Activated gamma-delta T cell treated with anti-CD3 and anti-CD28 coated beads, Interleukin-2, amount 50 U/mL, for 16 hours (primary cell): Measurements from ENCODE around the gene EML4.

Experiments
- DNase-seq: peaks from one replicate; pipeline ENCODE4 v3.0.0-alpha.2; 2020; ENCODE audit warnings: low read depth

EML4 gene

DNA sequence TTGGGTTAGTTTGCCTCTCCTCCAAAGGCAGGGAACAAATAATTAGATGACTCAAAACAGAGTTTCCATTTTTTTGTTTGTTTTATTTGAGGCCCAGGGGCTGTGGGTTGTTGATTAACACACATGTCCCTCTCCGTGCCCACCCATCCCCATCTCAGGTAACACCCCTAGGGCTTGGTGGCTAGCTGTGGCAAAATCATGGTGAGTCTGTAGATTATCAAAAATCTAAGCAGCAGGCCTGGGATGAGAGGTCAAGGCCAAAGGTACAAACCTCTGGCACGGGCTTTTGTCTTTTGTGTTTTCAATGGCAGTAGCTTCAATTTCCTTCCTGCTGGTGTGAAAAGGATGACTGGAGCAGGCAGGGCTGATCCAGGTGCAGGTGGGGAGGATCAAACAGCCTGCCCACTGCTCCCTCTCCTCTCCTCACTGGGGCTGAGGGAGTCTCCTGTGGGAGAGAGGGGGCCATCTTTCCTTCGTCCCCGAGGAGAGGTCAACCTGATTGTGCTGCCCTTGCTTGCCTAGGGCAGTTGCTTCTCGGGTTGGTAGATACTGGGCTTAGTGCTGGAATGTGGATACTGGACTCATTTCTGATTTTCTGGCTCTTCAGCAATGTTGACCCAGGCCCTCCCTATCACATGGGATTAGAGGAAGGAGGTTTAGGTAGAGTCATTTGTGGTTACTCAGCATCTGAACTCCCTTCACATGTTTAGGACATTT, 31.9 kb upstream of the EML4 start:
- no peak for DNase-seq

DNA sequence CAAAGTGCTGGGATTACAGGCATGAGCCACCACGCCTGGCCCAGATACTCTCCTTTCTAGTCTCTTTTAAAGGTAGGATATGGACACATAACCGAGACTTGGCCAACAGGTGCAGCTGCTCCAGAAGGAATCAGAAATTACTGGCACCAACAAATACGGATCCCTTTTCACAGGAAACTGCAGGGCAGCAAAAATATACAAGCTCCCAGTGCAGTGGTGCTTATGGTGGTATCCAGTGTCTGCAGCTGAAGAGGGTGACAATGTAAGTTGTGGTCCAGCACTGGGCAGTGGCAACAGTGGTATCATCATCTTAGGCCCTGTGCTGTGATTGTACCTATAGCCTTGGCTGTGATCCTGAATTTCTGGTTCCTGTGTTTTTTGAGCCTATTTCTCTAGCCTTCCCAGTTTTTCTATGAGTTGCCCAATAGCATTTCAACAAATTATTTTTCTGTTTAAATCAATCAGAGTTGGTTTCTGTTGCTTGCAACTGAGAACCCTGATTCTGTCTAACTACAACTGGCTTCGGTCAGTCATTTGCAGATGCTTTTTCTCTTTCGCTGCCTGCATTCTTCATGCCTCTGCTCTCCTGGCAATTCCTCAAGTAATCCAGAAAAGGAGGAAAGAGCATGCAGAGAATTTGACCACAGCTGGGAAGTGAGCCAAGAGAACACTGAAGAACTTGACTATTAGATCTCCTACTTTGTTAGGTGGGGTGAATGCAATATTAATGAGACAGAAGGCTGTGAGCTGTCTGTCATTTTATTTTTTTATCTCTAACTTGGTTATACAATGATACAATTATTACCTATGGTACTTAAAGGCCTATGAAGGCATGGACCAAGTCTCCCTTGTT, 30.8 kb upstream of the EML4 start:
- DNase-seq = no peak

- no peak for DNase-seq
Observed at GRCh38 chr2:42139101-42139500, 30.1 kb upstream of the EML4 start.

DNA sequence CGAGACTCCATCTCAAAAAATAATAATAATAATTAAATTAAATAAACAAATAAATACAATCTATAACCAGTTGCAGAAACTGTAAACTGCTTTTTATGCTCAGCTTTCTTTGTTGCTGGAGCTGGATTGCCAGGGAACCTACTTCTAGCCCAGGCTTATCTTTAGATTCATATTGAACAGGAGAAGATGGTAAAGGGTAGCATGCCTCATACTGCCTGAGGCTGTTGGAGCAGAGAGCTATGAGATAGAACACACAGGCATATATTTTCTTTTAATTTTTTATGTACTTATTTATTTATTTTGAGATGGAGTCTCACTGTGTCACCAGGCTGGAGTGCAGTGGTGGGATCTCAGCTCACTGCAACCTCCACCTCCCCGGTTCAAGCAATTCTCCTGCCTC, 28.7 kb upstream of the EML4 start:
- DNase-seq = no peak

DNA sequence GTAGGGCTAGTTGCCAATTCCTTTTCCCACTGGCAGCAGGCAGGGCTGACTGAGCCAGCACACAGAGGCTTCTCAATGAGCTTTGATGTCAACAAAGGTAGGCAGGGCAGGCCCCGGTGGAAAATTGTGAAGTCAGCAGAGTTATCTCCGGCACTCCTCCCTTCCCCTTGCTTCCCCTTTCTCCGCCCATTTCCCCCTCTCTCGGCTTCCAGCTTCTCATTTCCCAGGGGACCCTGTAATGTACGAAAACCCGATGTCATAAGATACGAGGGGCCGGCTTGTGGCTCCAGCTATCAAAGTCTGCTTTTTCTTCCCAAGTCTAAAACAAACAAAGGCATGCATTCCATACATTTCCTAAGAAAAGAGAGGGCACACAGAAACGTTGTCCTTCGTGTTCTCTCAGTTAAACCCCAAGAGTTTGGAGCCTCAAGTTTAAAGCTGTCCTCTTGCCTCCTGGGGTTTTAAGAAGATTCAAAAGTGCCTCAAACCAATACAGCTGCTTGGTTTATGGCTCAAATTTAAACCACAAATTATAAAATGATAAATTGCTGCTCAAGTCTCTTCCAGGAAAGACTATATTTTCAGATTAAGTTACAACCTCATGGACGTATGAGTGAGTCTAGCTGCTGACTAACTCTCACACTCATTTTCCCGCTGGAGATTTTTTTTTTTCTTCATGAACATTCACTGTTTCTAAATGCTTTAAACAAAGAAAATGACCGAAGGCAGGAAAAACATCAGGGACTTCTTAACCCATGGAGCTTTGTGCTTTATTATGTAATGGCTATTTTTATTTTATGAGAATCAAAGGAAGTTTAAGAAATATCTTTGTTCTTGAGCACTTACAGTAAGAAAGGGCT, 27.2 kb upstream of the EML4 start:
- DNase-seq = no peak

- no peak for DNase-seq
Observed at GRCh38 chr2:42142547-42143184, 26.5 kb upstream of the EML4 start.

- no peak for DNase-seq
Observed at GRCh38 chr2:42147641-42148274, 21.4 kb upstream of the EML4 start.

DNA sequence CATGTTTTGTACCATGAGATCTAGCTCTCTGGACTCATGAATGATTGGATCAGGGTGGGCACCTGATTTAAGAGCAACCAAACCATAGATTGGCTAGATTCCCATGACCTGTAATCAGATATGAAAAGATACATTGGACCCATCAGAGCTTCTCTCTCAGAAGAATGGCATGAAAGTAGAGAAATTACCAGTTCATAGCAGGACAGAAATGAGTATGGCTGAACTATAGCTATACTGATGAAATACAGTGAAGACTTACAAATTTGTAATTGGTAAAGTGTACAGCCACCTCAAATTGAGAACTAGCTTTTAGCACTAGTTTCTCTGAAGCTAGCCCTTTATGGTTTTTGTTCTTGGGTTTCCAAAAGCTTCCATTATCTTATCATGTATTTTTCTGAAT, 19.0 kb upstream of the EML4 start:
- DNase-seq = no peak

DNA sequence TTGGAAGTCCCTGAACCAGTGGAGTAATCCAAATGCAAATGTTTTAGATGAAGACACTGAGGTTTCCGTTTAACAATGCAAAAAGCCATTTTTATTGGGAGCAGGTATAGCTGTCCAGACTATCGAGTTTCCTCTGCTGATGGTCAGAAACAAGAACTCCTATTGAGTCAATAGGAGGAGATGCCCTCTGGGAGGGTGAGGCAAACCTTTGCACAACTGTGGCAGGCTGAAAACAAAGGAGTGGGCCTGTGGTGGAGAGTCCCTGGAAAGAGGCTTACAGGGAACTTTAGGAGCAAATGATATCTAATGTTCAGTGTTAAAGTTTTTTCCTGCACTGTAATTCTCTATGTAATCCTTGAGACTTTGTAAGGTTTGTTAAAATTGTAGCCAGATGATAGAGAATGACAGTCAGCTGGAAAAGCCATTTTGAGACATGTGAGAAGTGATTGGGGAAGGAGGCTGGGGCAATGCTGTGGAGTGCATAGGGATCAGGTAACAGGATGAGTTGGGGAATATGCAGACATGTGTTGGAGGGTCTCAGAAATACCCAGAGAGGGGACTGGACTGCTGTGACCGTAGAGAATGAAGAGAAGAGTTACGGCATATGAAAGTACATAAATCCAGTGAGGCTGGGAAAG, 15.1 kb upstream of the EML4 start:
- DNase-seq = no peak

DNA sequence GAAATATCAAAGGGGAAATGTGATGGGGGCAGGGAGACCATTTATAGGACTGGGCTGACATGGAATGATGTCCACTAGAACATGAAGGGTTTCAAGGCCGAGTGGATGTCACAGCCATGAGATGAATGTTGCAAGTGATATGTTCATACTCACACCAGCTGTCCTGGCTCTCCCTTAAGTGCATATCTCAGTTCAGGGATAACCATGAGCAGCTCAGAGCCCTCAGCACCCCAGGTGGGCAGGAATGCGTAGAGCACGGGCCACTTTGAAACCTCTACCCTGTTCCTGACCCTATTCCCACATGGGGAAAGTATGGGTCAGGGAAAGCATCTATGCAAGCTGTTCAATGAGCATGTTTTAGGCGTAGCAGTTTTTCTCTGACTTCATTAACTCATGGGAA, 12.4 kb upstream of the EML4 start:
- no peak for DNase-seq

- DNase-seq = no peak
Observed at GRCh38 chr2:42161444-42161843, 7.7 kb upstream of the EML4 start.

- DNase-seq = no peak
Observed at GRCh38 chr2:42163444-42164045, 5.6 kb upstream of the EML4 start.

GRCh38 chr2:42164046-42164445, 5.1 kb upstream of the EML4 start:
- no peak for DNase-seq

DNA sequence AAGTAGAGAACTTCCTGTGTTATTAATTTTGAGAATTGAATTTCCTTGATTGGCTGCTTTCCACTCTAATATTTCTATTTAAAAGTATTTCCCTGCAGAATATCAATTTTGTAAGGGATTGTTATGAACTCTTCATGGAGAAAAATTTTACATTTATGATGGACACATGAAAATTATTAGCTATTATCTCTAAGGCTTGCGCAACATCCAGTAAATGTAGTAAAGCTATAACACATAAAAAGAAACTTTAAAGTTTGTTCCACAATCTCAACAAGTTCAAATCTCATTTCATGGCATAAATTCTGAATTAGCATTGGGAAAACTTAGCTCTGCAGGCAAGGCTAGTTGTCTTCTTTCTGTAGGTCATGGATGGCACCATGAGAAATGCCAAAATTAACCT, 4.2 kb upstream of the EML4 start:
- DNase-seq = no peak

- DNase-seq = no peak
Observed at GRCh38 chr2:42167458-42167857, 1.7 kb upstream of the EML4 start.

DNA sequence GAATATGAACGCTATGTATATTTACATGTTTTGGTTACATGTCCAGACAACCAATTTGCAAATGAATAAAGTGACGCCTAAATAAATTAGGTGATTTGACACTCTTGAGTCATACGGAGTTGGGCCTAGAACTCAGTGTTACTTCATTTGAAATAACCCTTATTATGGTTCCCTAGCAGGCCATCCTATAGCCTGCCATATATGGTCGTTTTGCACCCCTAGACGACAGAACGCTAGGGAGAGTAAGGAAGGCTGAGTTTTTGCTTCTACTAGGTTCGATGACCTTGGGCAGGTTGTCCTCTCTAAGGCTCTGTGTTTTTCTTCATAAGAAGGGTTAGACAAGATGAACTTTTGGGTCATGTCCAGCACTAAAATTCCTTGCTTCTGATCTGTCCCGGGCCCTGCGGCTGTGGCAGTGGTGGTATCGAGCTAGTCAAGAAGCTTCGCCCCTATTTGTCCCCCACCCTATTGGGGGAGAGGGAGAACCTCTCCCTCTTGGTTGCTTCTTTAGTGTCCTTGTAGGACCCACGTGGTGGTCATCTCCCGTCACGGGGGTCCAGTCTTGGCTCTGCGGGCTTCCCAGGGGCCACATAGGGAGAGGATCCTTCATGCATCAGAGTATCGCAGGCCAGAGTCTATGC, 574 bp upstream of the EML4 start:
- no peak for DNase-seq

GRCh38 chr2:42169874-42170521, 845 bp downstream of the EML4 start:
- DNase-seq = no peak

- DNase-seq = no peak
Observed at GRCh38 chr2:42170619-42171395, 1.7 kb downstream of the EML4 start.

DNA sequence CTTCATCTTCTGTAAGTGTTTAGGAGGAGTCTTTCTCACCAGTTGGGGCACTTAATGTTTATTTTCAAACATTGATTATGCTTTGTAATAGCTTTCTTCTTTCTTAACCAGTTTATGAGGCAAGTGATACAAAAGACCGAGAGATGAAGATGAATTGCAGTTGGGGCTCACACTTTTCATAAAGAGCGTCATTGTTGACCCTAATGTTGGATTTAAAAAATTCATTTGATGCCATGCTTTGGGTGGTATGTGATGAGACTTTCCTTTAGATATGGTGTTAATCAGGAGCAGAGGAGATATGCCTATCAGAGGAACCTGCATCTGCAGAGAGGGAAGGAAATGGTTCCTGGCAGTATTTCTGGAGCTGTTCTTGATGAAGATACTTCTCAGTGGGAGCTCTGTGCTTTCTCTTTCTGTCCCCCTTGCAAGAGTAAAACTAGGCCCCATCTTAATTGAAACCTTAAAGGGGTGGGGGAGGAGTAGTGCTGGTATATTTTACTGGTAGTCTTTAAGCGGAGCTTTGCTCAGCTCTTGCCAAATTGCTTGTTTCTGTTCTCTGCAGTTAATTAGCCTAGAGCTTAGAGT, 2.3 kb downstream of the EML4 start:
- DNase-seq = no peak
